HG03460 (cell line): ENCODE measurements around the gene CHPF2.

Source experiments
- ATAC-seq: cut with Tn5 transposase; IDR thresholded peaks from one replicate; pipeline ENCODE4 v1.9.1; 2021; ENCODE audit not compliant: unreplicated experiment

The CHPF2 gene

DNA sequence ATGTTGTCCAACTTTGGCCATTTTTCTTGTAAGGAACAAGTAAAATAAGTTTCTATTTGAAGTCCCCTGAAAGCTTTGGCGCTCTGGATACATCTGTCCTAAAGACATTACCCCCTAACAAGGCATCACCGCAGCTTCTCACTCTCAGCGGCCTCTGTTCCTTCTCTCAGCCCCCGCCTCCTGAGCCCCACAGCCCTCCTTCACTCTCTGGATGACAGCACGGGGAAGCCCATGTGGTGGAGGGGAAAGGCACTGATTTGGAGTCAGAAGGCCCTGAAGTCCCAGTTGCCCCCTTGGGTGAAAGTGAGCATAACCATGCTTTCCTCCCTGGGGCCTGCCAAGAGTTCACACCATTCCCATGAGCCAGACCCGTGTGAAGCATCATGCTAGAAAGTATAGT is 26.6 kb upstream of the CHPF2 start:
- no peak for ATAC-seq

DNA sequence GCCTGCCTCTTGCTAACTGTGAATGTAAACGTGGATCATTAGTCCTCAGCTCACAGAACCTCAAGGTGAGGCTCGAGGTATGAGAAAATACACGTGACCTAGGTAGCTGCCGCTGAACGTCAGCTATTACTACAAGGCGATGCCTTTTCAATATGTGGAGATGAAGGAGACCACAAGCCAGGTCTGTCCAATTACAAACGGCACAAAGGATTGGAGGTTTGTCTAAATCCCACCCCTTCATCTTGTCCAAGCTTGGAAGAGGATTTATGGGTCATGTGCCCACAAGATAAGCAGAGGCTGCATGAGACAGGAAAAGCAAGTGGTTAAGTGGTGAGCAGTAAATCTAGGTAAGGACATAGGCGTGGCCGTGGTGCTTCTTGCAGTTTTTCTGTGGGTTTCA is 25.4 kb upstream of the CHPF2 start:
- no peak for ATAC-seq

DNA sequence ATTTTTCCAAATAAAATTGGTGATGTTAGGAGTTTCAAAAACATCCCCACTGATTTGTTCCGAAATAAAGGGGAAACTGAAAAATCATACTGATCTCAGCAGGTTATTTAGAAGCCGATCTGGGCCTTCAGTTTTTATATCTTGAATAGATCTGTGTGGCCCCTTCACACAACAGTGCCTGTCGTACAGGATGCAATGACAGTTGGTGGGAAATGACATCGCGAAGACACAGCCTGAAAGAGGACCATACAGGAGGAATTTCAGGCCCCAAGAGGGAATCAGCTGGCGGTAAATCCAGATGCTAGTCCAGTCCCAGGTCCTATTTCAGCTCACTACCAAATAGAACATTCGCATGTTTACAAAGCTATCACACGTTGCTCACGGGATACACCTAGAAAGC is 25.0 kb upstream of the CHPF2 start:
- no peak for ATAC-seq

DNA sequence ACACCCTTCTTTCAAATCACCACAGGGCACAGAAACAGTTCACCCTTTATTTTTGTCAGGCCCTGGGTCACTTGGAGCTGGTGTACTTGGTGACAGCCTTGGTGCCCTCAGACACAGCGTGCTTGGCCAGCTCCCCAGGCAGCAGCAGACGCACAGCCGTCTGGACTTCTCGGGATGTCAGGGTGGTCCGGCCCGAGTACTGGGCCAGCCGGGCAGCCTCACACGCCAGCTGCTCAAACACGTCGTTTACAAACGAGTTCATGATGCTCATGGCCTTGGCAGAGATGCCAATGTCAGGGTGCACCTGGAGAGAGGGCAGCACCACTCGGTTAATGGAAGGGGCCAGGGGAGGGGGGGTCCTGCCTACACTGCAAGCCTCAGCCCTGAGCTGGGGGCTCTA is 24.5 kb upstream of the CHPF2 start:
- ATAC-seq: no peak

DNA sequence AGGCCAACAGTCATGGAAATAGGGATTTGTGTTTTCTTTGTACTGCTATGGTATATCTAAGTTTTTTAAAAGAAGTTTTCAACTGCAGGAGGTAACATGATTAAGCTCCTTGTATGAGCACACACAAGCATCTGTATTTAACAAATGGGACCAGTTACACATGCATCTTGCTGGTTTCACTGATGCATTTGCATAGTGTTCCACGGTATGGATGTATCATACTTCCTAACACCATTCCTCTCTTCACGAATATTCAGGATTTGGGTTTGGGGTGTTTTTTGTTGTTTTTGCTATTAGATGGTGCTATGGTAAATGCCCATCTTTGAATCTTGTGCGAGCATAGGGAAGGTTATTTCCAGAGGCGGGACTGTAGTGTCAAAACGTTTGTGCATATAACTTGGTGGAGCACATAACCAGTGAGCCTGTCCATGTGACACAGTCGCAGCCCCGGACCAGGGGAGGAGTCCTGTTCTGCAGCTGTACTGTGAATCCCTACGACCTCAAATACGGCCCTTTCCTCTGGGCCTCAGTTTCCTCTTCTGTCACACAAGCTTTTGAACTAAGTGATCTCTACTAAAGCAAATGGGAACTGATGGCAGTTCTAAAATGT is 23.9 kb upstream of the CHPF2 start:
- ATAC-seq: no peak

DNA sequence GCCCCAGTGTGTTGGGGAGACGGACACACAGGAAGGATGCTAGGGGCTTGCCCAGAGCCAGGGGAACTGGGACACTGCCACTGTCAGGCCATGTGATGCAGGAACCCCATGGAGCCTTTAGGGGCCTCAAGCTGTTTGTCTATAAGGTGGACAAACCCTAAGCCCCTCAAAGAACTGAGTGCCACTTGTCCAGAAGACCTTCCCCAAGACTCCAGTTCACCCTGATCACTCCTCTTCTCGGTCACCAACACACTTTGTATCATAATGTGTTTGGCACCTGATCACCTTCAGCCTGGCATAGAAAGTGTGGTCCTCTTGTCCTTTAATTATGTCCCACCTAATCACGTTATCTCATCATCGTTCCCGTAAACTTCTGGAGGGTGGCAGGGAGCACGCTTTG is 22.7 kb upstream of the CHPF2 start:
- no peak for ATAC-seq

DNA sequence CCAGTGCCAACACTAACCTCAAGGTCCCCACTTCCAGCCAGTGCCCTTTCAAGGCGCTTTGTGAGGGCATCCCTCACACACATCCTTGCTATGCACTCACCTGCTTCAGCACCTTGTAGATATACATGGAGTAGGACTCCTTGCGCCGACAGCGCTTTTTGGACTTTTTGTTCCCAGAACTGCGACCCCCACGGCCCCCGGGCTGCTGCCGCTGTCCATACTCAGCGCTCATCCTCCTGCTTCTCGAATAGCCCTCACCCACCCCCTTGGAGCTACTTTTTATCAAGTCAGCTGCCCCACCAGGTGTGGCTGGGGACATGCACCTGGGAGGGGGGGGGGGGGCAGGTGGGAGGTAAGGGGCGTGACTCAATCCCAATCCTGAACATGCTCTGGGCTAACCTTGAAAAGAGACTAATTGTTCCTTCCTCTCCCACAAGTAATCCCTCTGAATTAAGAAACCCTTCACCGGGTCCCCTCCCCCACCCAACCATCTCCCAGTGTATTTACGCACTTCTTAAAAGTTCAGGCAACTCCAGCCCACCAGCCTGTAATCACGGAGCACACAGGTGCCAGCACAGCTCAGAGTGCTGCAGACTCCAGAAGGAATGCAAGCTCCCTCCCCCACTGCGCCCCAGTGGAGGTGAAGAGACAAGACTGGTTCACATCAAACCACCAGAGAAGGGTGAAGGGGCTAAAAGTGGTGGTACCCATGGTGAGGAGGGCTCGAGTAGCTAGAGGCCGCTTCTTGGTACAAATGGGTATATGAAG is 22.0 kb upstream of the CHPF2 start, which contains the start of gene H2BK1:
Gene H2BK1, minus strand, starts transcription at position 402 of the 768 bp plus-strand sequence. Its CDS starts 170 bp downstream, at position 232.
- ATAC-seq: no peak

DNA sequence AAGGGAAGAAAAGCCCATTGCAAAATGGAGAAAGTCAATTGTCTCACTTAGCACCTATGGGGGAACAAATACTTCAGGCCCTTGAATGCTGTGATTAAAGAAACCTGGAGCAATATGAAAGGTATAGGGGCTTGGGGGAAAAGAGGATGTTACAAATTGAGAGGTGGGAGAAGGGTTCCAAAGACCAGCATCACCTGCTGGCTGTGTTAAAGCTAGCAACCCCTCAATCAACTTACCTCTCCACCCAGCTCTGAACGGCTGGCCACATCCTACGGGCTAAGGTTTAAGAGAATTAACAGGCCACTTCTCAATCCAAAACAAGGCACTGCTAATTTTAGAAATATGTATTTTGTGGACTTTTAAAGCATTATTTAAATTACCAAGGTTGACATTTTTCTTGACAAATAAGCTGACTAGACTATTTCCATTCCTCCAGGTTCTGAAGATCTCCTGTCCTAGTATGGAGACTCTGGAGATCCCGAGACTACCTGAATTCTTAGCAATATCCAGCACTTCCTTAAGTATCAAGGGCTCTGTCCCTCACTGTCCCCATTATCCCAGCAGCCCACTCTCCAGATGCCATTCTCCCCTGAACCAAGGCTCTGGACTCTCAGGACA is 21.0 kb upstream of the CHPF2 start:
- ATAC-seq: no peak

DNA sequence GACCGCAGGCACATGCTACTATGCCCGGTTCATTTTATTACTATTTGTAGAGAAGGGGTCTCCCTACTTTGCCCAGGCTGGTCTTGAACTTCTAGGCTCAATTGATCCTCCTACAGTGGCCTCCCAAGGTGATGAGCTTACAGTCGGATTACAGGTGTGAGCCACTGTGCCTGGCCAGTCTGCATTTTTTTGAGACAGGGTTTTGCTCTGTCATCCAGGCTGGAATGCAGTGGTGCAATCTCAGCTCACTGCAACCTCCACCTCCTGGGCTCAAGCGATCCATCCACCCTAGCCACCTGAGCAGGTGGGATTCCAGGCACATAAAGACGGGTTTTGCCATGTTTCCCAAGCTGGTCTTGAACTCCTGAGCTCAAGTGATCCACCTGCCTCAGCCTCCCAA is 19.7 kb upstream of the CHPF2 start:
- ATAC-seq: no peak

DNA sequence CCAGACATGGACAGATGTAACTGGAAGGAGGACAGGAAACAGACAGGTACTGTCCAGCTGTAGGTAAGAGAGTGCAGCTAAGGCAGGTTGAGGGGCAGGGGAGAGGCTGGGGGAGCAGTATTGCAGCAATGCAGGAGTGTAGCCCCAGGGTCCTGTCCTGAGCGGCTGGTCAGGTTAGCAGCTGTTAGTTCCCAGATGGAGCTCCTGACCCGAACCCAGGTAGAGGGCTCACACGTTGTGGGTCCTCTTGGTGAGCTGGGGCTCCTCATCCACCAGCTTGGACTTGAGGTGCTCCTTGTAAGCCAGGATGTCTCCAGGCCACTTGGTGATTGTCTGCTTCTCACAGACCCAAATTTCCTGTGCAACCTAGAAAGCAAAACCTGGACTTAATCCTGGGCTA is 18.5 kb upstream of the CHPF2 start:
- no peak for ATAC-seq

DNA sequence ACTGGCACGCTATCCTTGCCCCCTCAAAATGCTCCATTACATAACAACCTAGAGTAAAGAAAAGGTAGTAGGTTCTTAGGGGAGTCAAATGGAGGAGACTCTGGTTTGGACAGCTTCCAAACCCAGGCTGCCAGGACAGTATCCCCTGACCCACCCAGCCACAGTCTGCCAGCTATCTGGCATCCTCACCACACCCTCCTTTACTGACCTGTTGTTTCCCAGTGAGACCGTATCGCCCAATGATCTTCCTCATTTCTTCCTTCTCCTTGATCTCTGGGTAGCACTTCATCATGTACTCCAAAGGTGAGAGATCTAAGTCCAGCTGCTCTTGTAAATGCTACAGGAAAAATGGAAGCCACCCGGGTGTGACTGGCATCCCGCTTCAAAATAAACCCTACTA is 16.9 kb upstream of the CHPF2 start:
- ATAC-seq: no peak

DNA sequence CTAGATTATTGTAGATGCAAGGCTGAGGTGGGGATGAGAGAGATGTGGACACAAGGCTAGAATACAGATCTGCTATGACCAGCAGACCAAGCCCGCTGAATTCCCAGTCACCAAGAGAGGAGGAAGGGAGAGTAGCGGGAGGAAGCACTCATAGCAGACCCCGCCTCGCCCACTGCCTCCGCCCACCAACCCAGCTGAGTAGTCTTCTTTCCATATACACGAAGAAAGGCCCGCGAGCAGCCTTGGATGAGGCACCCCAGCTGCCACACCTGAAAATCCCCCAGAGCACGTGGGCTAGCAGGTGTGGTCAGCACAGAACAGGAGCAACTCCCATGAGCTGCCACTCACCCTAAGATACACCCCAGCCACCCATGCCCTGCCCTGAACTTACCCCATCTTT is 14.1 kb upstream of the CHPF2 start:
- no peak for ATAC-seq

DNA sequence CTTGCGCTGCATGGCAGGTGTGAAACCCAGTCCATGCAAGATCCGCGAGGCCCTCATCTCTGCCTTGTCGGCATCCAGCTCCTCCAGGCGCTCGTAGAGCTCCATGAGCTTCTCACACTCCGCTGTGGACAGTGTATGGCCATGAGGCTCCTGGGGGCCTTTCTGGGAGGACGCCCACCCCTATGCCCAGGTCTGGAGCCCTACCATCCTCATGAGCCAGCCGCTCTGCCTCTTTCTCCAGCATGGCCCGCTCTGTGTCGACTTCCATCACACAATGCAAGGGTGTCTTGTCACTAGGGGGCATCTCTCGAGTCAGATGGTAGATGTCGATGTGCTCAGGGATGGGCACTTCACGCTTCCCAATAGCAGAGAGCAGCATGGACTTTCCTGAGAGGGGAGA is 8.6 kb upstream of the CHPF2 start:
- no peak for ATAC-seq

DNA sequence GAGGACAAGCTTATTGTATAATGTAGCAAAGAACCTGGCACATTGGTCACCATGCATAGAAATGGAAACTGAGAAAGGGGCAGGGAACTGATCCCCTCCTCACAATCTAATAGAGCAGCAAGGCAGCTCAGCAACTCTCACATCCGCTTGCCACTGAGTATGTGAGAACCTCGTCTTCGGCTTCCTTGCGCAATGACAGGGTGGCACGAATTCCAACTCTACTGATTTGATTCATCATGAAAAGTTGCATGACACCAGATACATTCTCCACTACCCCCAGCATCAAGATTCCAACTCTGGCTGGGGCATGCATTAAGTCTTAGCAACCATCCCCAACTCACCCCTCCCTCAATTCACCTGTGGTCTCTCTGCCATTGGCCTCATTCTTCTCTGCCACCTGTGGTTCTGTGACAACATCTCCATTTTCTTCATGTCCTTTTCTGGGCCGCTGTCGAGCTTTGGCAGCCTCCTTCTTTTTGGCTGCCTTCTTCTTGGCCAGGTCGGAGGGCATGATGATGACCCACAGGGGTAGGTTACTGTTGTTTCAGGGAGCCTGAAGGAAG is 6.3 kb upstream of the CHPF2 start:
- no peak for ATAC-seq

DNA sequence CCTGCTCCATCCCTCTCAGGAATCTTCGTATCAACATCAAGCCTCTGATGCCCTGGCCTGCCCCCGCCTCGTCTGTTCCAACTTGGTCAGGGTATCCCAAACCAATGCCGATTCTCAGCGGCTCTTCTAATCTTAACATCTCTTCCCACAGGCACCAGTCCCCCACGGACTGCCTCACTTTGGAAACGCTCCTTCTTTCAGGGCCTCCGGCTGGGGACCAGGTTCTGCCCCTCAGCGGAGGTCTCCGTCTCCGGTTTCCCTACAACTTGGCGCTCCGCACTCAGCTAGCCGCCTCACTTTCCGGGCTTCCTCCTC is 5.8 kb upstream of the CHPF2 start:
- no peak for ATAC-seq

DNA sequence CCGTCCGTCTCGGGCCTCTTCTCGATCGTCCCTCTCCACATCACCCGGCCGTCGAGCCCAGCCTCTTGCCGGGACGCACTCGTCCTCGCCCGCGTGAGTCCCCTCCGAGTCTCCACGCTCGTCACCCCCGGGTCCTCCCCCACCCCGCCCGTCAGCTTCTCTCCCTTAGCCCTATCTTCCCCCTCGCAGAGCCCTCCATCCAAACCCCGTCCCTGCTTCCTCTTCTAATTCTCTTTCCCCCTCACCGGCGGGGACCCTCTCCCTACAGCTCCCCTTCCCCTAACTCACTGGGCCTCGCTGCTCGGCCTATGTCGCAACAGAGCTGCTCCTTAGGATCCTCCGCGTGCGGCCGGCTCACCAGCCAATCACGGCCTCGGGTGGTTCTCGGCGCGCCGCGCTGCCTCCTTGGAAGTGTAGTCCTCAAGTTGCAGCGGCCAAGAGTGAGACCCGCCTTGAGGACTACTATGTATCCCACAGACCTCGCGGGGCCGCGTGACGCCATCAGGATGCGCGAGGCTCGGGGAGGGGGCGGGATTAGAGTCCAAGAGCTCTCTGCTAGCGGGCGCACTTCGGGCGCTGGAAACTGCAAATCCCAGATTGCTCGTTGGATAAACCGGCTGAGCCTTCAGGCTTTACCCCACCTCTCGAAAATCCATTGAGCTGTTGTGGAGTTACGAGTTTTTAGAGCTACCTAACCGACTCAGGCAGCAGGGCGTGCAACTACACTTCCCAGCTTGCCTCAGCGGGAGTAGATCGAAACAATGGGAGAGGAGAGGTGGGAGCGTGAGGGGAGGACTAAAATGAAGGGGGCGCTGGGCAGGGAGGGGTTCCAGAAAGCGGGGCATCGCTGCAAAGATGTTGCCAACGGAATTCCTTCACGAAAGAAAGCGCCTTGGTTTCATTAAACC is 5.2 kb upstream of the CHPF2 start, which contains the start of gene ABCF2:
Gene ABCF2, minus strand, starts transcription at position 331 of the 908 bp plus-strand sequence. CDS start 747 bp downstream, outside the sequence.
- peak; percentile 98 for ATAC-seq

DNA sequence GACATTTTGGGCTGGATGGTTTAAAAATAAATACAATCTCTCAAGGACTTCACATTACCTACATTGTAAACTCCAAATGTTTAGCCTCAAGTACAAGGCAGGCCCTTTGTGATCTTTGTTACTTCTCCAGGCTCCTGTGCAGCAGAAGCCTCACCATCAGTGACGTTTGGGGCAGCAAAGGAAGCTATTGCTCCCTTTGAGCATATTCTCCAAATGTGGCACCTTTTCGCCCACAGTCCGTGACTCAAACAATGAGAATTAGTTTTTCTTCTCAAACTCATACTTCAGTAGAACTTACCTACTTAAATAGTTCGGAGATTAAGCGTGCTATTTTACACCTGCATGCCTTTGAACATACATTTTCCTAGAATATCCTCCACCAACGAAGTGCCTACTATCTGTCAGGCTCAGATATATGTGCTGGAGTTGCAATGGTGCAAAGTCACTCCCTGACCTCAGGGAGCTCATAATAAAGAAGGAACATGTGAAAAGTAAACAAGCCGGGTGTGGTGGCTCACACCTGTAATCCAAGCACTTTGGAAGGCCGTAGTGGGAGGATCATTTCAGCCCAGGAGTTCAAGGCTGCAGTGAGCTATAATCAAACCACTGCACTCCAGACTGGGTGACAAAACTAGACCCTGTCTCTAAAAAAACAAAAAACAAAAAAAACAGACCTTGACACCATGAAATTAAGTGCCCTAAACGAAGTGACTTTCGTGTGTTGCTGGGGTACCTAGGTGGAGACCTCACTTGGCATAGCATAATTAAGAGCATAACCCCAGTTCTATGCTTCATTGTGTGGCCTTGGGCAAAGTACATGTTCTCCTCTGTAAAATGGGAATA is 4.0 kb upstream of the CHPF2 start:
- no peak for ATAC-seq

DNA sequence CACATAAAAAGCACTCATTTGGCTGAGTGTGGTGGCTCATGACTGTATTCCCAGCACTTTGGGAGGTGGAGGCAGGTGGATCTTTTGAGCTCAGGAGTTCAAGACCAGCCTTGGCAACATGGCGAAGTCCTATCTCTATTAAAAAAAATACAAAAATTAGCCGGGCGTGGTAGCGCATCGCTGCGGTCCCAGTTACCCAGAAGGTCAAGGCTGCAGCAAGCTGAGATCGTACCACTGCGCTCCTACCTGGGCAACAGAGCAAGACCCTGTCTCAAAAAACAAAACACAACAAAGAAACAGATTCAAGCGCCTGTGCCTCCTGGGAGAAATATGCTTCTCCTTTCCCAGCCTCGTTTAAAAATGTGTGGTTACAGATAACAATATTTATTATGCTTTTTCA is 3.0 kb upstream of the CHPF2 start:
- no peak for ATAC-seq

DNA sequence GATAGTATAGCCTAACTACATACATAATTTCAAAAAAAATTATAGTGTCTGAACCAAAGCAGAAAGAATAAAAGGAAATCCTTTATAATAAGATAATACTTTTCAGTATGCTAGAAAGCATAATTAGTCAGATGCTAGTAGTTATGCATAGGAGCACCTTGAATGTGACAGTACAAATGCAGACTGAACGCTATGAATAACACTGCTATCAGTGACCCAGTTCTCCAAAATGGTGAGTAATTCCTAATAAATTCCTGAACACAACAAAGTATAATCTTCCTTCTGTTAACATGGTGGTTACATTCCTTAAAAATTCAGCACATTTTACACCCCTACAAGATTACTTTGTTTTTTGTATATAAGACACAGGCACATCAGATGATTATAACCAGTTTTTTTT is 1.2 kb upstream of the CHPF2 start:
- no peak for ATAC-seq
